ENCODE measurements around the gene BEND3. TPM values are rescaled to one million over a fixed set of nuclear protein-coding genes. Genes with fewer than 3 reads are reported as not detected.

Gene BEND3
- total and polyA plus RNA-seq, 2 donors from 2014 or later, result 1.1 to 3.6 TPM

DNA sequence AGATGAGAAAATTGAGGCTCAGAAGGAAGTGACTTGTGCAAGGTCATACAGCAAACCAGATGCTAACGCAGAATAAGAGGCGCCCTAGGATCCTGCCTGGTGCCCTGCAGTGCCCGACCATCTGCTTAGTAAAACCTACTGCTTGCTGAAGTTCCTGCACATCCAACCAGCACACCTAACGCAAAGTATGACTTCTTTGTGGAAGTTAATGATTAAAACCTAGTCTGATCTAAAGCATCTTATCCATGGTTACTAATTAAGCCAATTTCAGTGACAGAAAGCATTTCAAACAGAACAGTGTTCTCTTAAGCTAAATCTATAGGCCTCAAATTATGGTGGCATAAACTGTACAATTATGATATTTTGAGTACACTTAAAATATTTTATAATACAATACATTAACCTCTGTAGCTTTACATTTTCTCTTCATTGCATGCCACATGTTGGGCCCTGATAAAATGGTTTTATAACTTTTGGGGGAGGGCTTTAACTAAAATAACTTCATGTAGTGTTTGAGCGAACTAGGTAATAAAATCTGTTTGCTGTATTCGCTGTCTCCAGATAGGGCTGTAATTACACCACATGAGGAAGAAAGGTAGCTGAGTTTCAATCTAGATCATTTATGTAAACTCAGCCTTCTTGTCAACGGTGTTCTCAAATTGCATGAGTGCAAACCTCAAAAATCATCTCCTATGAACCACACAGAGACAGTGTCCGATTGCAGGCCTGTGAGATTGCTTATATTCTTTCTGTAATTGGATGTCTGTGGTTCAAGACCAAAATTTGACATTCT, 37.5 kb upstream of the BEND3 start:
- H3K9me3 ChIP-seq (ENCODE audit: control insufficient read depth in 2 of 3, insufficient read depth in 1 of 3, low read length in 3 of 3), result no peaks in the 10 kb centered on the region
- TF ChIP-seq, protein P1, sequence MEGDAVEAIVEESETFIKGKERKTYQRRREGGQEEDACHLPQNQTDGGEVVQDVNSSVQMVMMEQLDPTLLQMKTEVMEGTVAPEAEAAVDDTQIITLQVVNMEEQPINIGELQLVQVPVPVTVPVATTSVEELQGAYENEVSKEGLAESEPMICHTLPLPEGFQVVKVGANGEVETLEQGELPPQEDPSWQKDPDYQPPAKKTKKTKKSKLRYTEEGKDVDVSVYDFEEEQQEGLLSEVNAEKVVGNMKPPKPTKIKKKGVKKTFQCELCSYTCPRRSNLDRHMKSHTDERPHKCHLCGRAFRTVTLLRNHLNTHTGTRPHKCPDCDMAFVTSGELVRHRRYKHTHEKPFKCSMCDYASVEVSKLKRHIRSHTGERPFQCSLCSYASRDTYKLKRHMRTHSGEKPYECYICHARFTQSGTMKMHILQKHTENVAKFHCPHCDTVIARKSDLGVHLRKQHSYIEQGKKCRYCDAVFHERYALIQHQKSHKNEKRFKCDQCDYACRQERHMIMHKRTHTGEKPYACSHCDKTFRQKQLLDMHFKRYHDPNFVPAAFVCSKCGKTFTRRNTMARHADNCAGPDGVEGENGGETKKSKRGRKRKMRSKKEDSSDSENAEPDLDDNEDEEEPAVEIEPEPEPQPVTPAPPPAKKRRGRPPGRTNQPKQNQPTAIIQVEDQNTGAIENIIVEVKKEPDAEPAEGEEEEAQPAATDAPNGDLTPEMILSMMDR (IDR thresholded peaks at IDR 0.05; ENCODE audit: borderline replicate concordance, extremely low read depth, insufficient read depth), result no peak
- H3K9ac ChIP-seq (ENCODE audit: low read length in 3 of 3), result no peak overlapping the region
- H3K36me3 ChIP-seq (ENCODE audit: control insufficient read depth in 2 of 3, insufficient read depth in 3 of 3, low read length in 3 of 3), result no peaks in the 10 kb centered on the region
- H3K27ac ChIP-seq (ENCODE audit: low read depth in 2 of 2, low read length in 2 of 2), result no peak overlapping the region
- peaks cover 4 to 6% (median 6%) of the 10 kb centered on the region in 3 donors for H3K4me1 ChIP-seq (ENCODE audit: control insufficient read depth in 2 of 3, insufficient read depth in 2 of 3, low read depth in 1 of 3, low read length in 3 of 3)
- intact Hi-C loops (cut with DNase I), result no loop called here
- H3K4me3 ChIP-seq (ENCODE audit: low read length in 3 of 3), result no peak overlapping the region
- FAIRE-seq, result peak; percentile 64
- DNase-seq, result peak in 4 of 5 donors; percentile 37 to 78 (median 60)
- no peaks in the 10 kb centered on the region for H3K27me3 ChIP-seq (ENCODE audit: control insufficient read depth, insufficient read depth, low read length)

DNA sequence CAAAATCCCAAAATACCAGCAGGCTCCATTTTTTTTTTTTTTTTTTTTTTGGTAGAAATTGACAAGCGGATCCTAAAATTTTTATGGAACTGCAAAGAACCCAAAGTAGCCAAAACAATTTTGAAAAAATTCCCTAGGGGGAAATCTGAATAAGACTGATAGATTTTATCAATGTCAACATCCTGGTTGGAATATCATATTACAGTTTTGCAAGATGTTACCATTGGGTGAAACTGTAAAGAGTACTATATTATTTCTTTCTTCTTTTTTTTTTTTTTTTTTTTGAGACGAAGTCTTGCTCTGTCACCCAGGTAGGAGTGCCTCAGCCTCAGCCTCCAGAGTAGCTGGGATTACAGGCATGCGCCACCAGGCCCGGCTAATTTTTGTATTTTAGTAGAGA, 29.4 kb upstream of the BEND3 start:
- Histone ChIP-seq H3K9me3 (ENCODE audit: control insufficient read depth in 2 of 3, insufficient read depth in 1 of 3, low read length in 3 of 3) (no peaks in the 10 kb centered on the region), H3K27ac (ENCODE audit: low read depth in 2 of 2, low read length in 2 of 2) (no peak overlapping the region), H3K4me1 (ENCODE audit: control insufficient read depth in 2 of 3, insufficient read depth in 2 of 3, low read depth in 1 of 3, low read length in 3 of 3) (no peaks in the 10 kb centered on the region), H3K4me3 (ENCODE audit: low read length in 3 of 3) (no peak overlapping the region), H3K36me3 (ENCODE audit: control insufficient read depth in 2 of 3, insufficient read depth in 3 of 3, low read length in 3 of 3) (no peaks in the 10 kb centered on the region), H3K27me3 (ENCODE audit: control insufficient read depth, insufficient read depth, low read length) (no peaks in the 10 kb centered on the region), H3K9ac (ENCODE audit: low read length in 3 of 3) (no peak overlapping the region)
- TF ChIP-seq, protein P1 (IDR thresholded peaks at IDR 0.05; ENCODE audit: borderline replicate concordance, extremely low read depth, insufficient read depth), result no peak
- intact Hi-C loops (cut with DNase I), result no loop called here
- no peak for DNase-seq
- no peak for FAIRE-seq

DNA sequence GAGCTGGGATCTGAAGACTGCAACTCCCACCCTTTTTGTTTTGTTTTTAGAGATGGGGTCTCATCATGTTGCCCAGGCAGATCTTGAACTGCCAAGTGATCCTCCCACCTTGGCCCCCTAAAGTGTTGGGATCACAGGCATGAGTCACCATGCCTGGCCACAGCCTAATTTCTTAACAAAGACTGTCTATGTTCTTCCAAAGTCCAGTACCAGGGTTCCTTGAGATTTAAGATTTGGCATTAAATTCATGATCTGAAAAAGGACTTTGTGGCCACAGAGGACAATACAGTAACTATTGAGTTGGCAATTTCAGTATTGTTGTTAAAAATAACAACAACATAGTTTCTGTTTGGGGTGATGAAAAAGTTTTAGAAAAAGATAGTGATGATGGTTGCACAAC, 28.7 kb upstream of the BEND3 start:
- no peaks in the 10 kb centered on the region for H3K4me1 ChIP-seq (ENCODE audit: control insufficient read depth in 2 of 3, insufficient read depth in 2 of 3, low read depth in 1 of 3, low read length in 3 of 3)
- H3K27ac ChIP-seq (ENCODE audit: low read depth in 2 of 2, low read length in 2 of 2), result no peak overlapping the region
- DNase-seq (no peak), FAIRE-seq (no peak)
- no peaks in the 10 kb centered on the region for H3K36me3 ChIP-seq (ENCODE audit: control insufficient read depth in 2 of 3, insufficient read depth in 3 of 3, low read length in 3 of 3)
- TF ChIP-seq, protein P1 (IDR thresholded peaks at IDR 0.05; ENCODE audit: borderline replicate concordance, extremely low read depth, insufficient read depth), result no peak
- no peak overlapping the region for H3K9ac ChIP-seq (ENCODE audit: low read length in 3 of 3)
- intact Hi-C loops (cut with DNase I), result no loop called here
- no peak overlapping the region for H3K4me3 ChIP-seq (ENCODE audit: low read length in 3 of 3)
- H3K9me3 ChIP-seq (ENCODE audit: control insufficient read depth in 2 of 3, insufficient read depth in 1 of 3, low read length in 3 of 3), result no peaks in the 10 kb centered on the region
- no peaks in the 10 kb centered on the region for H3K27me3 ChIP-seq (ENCODE audit: control insufficient read depth, insufficient read depth, low read length)

All from kidney (tissue), 14 donors.